Measurements from ENCODE around the gene TNFRSF21.

DNA sequence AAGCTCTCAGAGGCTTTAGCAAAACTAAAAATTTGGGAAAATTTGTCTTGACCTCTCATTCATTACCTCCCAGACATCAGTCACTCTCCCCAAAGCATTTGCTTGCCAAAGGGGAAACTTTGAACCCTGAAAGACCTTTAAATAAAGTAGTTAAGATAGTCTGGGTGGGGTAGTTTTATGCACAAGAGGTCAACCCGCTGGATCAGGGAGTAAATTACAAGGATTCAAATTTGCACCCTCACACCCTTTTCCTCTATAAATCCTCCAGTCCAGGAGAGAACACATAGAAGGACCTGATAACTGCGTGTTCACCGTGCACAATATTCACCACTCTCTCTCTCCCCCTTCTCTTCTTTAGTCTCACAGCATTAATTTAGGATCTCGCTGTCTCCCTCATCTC lies 36.1 kb upstream of the TNFRSF21 start:
- TF ChIP-seq POLR2AphosphoS5 (IDR thresholded peaks at IDR 0.05; ENCODE audit: low read depth, low read length), result no peak
- no peak for TF ChIP-seq CBX5 (IDR thresholded peaks at IDR 0.05; ENCODE audit: low read depth, low read length)
- TF ChIP-seq, protein P1, sequence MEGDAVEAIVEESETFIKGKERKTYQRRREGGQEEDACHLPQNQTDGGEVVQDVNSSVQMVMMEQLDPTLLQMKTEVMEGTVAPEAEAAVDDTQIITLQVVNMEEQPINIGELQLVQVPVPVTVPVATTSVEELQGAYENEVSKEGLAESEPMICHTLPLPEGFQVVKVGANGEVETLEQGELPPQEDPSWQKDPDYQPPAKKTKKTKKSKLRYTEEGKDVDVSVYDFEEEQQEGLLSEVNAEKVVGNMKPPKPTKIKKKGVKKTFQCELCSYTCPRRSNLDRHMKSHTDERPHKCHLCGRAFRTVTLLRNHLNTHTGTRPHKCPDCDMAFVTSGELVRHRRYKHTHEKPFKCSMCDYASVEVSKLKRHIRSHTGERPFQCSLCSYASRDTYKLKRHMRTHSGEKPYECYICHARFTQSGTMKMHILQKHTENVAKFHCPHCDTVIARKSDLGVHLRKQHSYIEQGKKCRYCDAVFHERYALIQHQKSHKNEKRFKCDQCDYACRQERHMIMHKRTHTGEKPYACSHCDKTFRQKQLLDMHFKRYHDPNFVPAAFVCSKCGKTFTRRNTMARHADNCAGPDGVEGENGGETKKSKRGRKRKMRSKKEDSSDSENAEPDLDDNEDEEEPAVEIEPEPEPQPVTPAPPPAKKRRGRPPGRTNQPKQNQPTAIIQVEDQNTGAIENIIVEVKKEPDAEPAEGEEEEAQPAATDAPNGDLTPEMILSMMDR (IDR thresholded peaks at IDR 0.05; ENCODE audit: control extremely low read depth in 1 of 3, insufficient read depth in 1 of 3, low read depth in 1 of 3, low read length in 3 of 3), result no peak
- TF ChIP-seq SUZ12 (IDR thresholded peaks at IDR 0.05; ENCODE audit: low read length), result no peak
- TF ChIP-seq FOSL1 (IDR thresholded peaks at IDR 0.05; ENCODE audit: insufficient read depth, low read depth, low read length), result no peak
- TF ChIP-seq TAF1 (IDR thresholded peaks at IDR 0.05; ENCODE audit: low read depth, low read length), result no peak
